Nucleus accumbens (tissue), 56 donors: ENCODE measurements around the gene ZNF783.
"Not testable (repeated sequence)": the region's sequence is repeated elsewhere in the genome, so short reads cannot be mapped to it uniquely, and the experiment has no call there.

Experiments
- DNase-seq, 56 donors: peaks; one replicate each; lab custom pipeline; 2025; lab: John Stamatoyannopoulos, UW

The ZNF783 gene

GRCh38 chr7:149321978-149322541 is 60.1 kb downstream of the ZNF783 start:
- DNase-seq: no peak

- DNase-seq: no peak
These were observed 60.7 kb downstream of the ZNF783 start for GRCh38 chr7:149322737-149323136.

DNA sequence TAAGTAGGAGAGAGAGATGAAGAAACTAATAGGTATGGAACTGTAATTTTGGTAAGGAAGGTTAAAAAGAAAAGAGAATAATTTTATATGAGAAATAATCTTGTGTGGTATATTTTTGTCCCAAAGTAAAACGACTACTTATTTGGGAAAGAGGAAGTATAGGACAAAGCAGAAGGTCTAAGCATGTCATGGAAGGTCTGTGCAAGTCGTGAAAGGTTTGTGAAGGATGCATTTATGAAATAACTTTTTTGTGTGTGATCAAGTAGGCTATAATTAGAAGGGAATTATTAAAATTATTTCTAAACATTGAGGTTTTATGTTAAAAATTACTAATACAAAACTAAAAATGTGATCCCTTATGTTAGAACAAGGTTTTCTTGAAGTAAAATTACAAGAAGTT is 63.3 kb downstream of the ZNF783 start:
- DNase-seq: no peak

DNA sequence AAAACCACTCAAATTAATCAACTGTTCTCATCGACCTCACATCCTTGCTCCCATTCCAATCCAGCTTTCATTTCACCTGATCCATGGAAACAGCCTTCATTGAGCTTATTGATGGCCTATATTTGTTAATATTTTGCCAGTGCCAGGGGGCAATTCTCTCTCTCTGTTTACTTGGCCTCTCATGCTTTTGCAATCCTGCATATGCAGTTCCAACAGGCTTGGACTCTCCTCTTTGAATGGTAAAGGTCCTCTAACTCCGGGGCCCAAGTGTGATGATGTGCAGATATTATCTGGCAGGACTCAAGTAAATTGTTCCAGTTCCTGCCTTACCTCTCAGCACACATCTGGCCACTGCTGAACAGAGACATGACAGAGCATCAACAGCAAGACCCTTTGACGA is 67.3 kb downstream of the ZNF783 start:
- DNase-seq: no peak

DNA sequence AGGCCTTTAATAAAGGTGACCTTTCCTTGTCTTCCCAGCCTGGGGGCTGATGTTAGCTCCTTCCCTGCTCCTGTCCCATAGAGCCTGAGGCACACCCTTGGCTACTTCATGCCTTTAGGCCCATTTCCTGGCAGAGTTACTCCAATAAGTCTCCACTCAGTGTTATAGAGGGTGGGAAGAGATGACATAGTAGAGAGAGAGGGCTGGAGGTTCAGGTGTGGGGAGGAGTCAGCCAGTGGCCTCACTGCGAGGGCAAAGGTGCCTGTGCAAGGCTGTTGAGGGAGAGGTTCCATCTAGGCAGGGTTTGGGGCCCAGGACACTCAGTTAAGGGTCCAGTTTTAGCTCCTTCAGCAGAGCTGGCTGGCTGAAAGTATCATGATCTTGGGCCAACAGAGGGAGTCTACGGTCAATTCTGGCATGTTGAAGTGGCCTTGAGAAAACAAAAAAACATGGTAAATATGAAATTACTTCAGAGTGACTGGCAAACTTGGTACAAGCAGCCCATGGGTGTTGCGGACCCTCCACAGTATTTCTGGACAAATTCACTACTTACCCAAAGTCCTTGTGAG is 67.9 kb downstream of the ZNF783 start:
- no peak for DNase-seq

GRCh38 chr7:149330914-149331567 is 69.0 kb downstream of the ZNF783 start:
- no peak for DNase-seq

DNA sequence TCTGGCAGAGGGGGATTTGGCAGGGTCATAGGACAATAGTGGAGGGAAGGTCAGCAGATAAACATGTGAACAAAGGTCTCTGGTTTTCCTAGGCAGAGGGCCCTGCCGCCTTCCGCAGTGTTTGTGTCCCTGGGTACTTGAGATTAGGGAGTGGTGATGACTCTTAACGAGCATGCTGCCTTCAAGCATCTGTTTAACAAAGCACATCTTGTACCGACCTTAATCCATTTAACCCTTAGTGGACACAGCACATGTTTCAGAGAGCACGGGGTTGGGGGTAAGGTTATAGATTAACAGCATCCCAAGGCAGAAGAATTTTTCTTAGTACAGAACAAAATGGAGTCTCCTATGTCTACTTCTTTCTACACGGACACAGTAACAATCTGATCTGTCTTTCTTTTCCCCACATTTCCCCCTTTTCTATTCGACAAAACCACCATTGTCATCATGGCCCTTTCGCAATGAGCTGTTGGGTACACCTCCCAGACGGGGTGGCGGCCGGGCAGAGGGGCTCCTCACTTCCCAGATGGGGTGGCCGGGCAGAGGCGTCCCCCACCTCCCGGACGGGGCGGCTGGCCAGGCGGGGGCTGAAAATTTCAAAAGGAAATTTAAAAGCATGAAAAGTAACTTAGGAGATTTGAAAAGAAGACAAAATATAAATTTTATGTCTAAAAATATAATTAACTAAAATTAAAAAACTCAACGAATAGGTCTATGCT is 70.8 kb downstream of the ZNF783 start:
- DNase-seq: not testable (repeated sequence)

- DNase-seq: no peak
These were observed 71.3 kb downstream of the ZNF783 start for GRCh38 chr7:149333321-149333717.

- no peak for DNase-seq
These were observed 72.2 kb downstream of the ZNF783 start for GRCh38 chr7:149334219-149334618.
